ENCODE data around the gene CBFA2T2.
A peak's percentile ranks its signal among the peaks of the same experiment; 100 is the strongest.

The CBFA2T2 gene

GRCh38 chr20:33521461-33521860 lies 31.6 kb downstream of the CBFA2T2 start:
- H3K4me1 ChIP-seq (ENCODE audit: control extremely low read depth in 1 of 4, control insufficient read depth in 4 of 4, insufficient read depth in 4 of 4, low read length in 3 of 4), result peaks cover 0 to 14% (median 5%) of the 10 kb centered on the region in 4 experiments
- peaks cover 0 to 2% (median 0%) of the 10 kb centered on the region in 4 experiments for H3K36me3 ChIP-seq (ENCODE audit: control insufficient read depth in 4 of 4, insufficient read depth in 4 of 4, low read length in 3 of 4)
- ChIA-PET POLR2A (interaction anchor here (0.6 kb wide), 1 partner anchor 32 kb away, joined by 3 read pairs; no protein-coding TSS in a partner anchor), CTCF (interaction anchor here (0.7 to 1.6 kb wide), 6 partner anchors 8 to 68 kb away, joined by 3 read pairs; no protein-coding TSS in a partner anchor)
- H3K27ac ChIP-seq (ENCODE audit: insufficient read depth in 1 of 2, low read depth in 1 of 2, low read length in 2 of 2, poor library complexity in 1 of 2, severe bottlenecking in 2 of 2), result no peak overlapping the region
- no peak for DNase-seq
- H3K9me3 ChIP-seq (ENCODE audit: control extremely low read depth in 1 of 5, control insufficient read depth in 4 of 5, insufficient read depth in 2 of 5, low read depth in 1 of 5, low read length in 4 of 5), result no peaks in the 10 kb centered on the region
- H3K4me3 ChIP-seq (ENCODE audit: control insufficient read depth in 1 of 7, extremely low read depth in 1 of 7, insufficient read depth in 4 of 7, low read depth in 2 of 7, low read length in 6 of 7), result no peak overlapping the region
- no peaks in the 10 kb centered on the region for H3K27me3 ChIP-seq (replicated peaks in 2 of 5; ENCODE audit: control insufficient read depth in 4 of 5, insufficient read depth in 5 of 5, low read length in 4 of 5)
- WGBS (ENCODE audit: insufficient coverage), result no CpG with 5 or more reads among the region's 1 CpG

GRCh38 chr20:33522256-33522820 lies 32.4 kb downstream of the CBFA2T2 start:
- 100% methylated on average over 1 of the region's 3 CpGs for WGBS (ENCODE audit: insufficient coverage)

GRCh38 chr20:33524261-33524660 lies 34.4 kb downstream of the CBFA2T2 start:
- ChIA-PET POLR2A (no interaction called here), CTCF (no interaction called here)
- no CpG with 5 or more reads among the region's 3 CpGs for WGBS (ENCODE audit: insufficient coverage)
- Histone ChIP-seq H3K9me3 (ENCODE audit: control extremely low read depth in 1 of 5, control insufficient read depth in 4 of 5, insufficient read depth in 2 of 5, low read depth in 1 of 5, low read length in 4 of 5) (no peaks in the 10 kb centered on the region), H3K36me3 (ENCODE audit: control insufficient read depth in 4 of 4, insufficient read depth in 4 of 4, low read length in 3 of 4) (peaks cover 0 to 2% (median 0%) of the 10 kb centered on the region in 4 experiments), H3K4me3 (ENCODE audit: control insufficient read depth in 1 of 7, extremely low read depth in 1 of 7, insufficient read depth in 4 of 7, low read depth in 2 of 7, low read length in 6 of 7) (no peak overlapping the region), H3K27ac (ENCODE audit: insufficient read depth in 1 of 2, low read depth in 1 of 2, low read length in 2 of 2, poor library complexity in 1 of 2, severe bottlenecking in 2 of 2) (no peak overlapping the region), H3K27me3 (replicated peaks in 2 of 5; ENCODE audit: control insufficient read depth in 4 of 5, insufficient read depth in 5 of 5, low read length in 4 of 5) (no peaks in the 10 kb centered on the region), H3K4me1 (ENCODE audit: control extremely low read depth in 1 of 4, control insufficient read depth in 4 of 4, insufficient read depth in 4 of 4, low read length in 3 of 4) (peaks cover 0 to 11% (median 7%) of the 10 kb centered on the region in 4 experiments)
- peak in 2 of 3 donors; percentile 17 to 30 for DNase-seq

More at GRCh38 chr20:33522256-33522820, 32.4 kb downstream of the CBFA2T2 start:
- Histone ChIP-seq H3K9me3 (ENCODE audit: control extremely low read depth in 1 of 5, control insufficient read depth in 4 of 5, insufficient read depth in 2 of 5, low read depth in 1 of 5, low read length in 4 of 5) (no peaks in the 10 kb centered on the region), H3K36me3 (ENCODE audit: control insufficient read depth in 4 of 4, insufficient read depth in 4 of 4, low read length in 3 of 4) (peaks cover 0 to 2% (median 0%) of the 10 kb centered on the region in 4 experiments), H3K4me3 (ENCODE audit: control insufficient read depth in 1 of 7, extremely low read depth in 1 of 7, insufficient read depth in 4 of 7, low read depth in 2 of 7, low read length in 6 of 7) (no peak overlapping the region), H3K4me1 (ENCODE audit: control extremely low read depth in 1 of 4, control insufficient read depth in 4 of 4, insufficient read depth in 4 of 4, low read length in 3 of 4) (peaks cover 0 to 11% (median 7%) of the 10 kb centered on the region in 4 experiments), H3K27ac (ENCODE audit: insufficient read depth in 1 of 2, low read depth in 1 of 2, low read length in 2 of 2, poor library complexity in 1 of 2, severe bottlenecking in 2 of 2) (no peak overlapping the region), H3K27me3 (replicated peaks in 2 of 5; ENCODE audit: control insufficient read depth in 4 of 5, insufficient read depth in 5 of 5, low read length in 4 of 5) (no peaks in the 10 kb centered on the region)
- CTCF ChIA-PET, result interaction anchor here (0.9 to 1.3 kb wide), 3 partner anchors 9 to 67 kb away, joined by 3 read pairs; no protein-coding TSS in a partner anchor
- POLR2A ChIA-PET, result interaction anchor here (0.6 kb wide), 2 partner anchors 31 to 69 kb away, joined by 3 read pairs; no protein-coding TSS in a partner anchor
- no peak for DNase-seq

GRCh38 chr20:33526769-33527168 lies 36.9 kb downstream of the CBFA2T2 start:
- WGBS (ENCODE audit: insufficient coverage), result no CpG with 5 or more reads among the region's 2 CpGs

GRCh38 chr20:33531047-33531877 lies 41.4 kb downstream of the CBFA2T2 start:
- Histone ChIP-seq H3K9me3 (ENCODE audit: control extremely low read depth in 1 of 5, control insufficient read depth in 4 of 5, insufficient read depth in 2 of 5, low read depth in 1 of 5, low read length in 4 of 5) (no peaks in the 10 kb centered on the region), H3K27me3 (replicated peaks in 2 of 5; ENCODE audit: control insufficient read depth in 4 of 5, insufficient read depth in 5 of 5, low read length in 4 of 5) (no peaks in the 10 kb centered on the region), H3K36me3 (ENCODE audit: control insufficient read depth in 4 of 4, insufficient read depth in 4 of 4, low read length in 3 of 4) (no peaks in the 10 kb centered on the region), H3K27ac (ENCODE audit: insufficient read depth in 1 of 2, low read depth in 1 of 2, low read length in 2 of 2, poor library complexity in 1 of 2, severe bottlenecking in 2 of 2) (no peak overlapping the region), H3K4me1 (ENCODE audit: control extremely low read depth in 1 of 4, control insufficient read depth in 4 of 4, insufficient read depth in 4 of 4, low read length in 3 of 4) (peaks cover 0 to 21% (median 7%) of the 10 kb centered on the region in 4 experiments), H3K4me3 (ENCODE audit: control insufficient read depth in 1 of 7, extremely low read depth in 1 of 7, insufficient read depth in 4 of 7, low read depth in 2 of 7, low read length in 6 of 7) (no peak overlapping the region)
- CTCF ChIA-PET, result interaction anchor here (1.0 to 1.3 kb wide), 2 partner anchors 12 to 15 kb away, joined by 3 to 4 read pairs; no protein-coding TSS in a partner anchor
- WGBS (ENCODE audit: insufficient coverage), result 100% methylated on average over 3 of the region's 6 CpGs
- POLR2A ChIA-PET, result no interaction called here
- no peak for DNase-seq

More at GRCh38 chr20:33526769-33527168, 36.9 kb downstream of the CBFA2T2 start:
- peak in 2 of 3 donors; percentile 23 to 32 for DNase-seq
- Histone ChIP-seq H3K4me3 (ENCODE audit: control insufficient read depth in 1 of 7, extremely low read depth in 1 of 7, insufficient read depth in 4 of 7, low read depth in 2 of 7, low read length in 6 of 7) (no peak overlapping the region), H3K27ac (ENCODE audit: insufficient read depth in 1 of 2, low read depth in 1 of 2, low read length in 2 of 2, poor library complexity in 1 of 2, severe bottlenecking in 2 of 2) (no peak overlapping the region), H3K27me3 (replicated peaks in 2 of 5; ENCODE audit: control insufficient read depth in 4 of 5, insufficient read depth in 5 of 5, low read length in 4 of 5) (no peaks in the 10 kb centered on the region), H3K36me3 (ENCODE audit: control insufficient read depth in 4 of 4, insufficient read depth in 4 of 4, low read length in 3 of 4) (no peaks in the 10 kb centered on the region), H3K4me1 (ENCODE audit: control extremely low read depth in 1 of 4, control insufficient read depth in 4 of 4, insufficient read depth in 4 of 4, low read length in 3 of 4) (peaks cover 0 to 15% (median 7%) of the 10 kb centered on the region in 4 experiments), H3K9me3 (ENCODE audit: control extremely low read depth in 1 of 5, control insufficient read depth in 4 of 5, insufficient read depth in 2 of 5, low read depth in 1 of 5, low read length in 4 of 5) (no peaks in the 10 kb centered on the region)
- CTCF ChIA-PET, result interaction anchor here (0.6 kb wide), 1 partner anchor 8 kb away, joined by 3 read pairs; no protein-coding TSS in a partner anchor
- POLR2A ChIA-PET, result no interaction called here

GRCh38 chr20:33531885-33532284 lies 42.0 kb downstream of the CBFA2T2 start:
- H3K27me3 ChIP-seq (replicated peaks in 2 of 5; ENCODE audit: control insufficient read depth in 4 of 5, insufficient read depth in 5 of 5, low read length in 4 of 5), result no peaks in the 10 kb centered on the region

More at GRCh38 chr20:33531885-33532284, 42.0 kb downstream of the CBFA2T2 start:
- Histone ChIP-seq H3K4me1 (ENCODE audit: control extremely low read depth in 1 of 4, control insufficient read depth in 4 of 4, insufficient read depth in 4 of 4, low read length in 3 of 4) (peaks cover 0 to 17% (median 4%) of the 10 kb centered on the region in 4 experiments), H3K9me3 (ENCODE audit: control extremely low read depth in 1 of 5, control insufficient read depth in 4 of 5, insufficient read depth in 2 of 5, low read depth in 1 of 5, low read length in 4 of 5) (no peaks in the 10 kb centered on the region), H3K27ac (ENCODE audit: insufficient read depth in 1 of 2, low read depth in 1 of 2, low read length in 2 of 2, poor library complexity in 1 of 2, severe bottlenecking in 2 of 2) (no peak overlapping the region), H3K4me3 (ENCODE audit: control insufficient read depth in 1 of 7, extremely low read depth in 1 of 7, insufficient read depth in 4 of 7, low read depth in 2 of 7, low read length in 6 of 7) (no peak overlapping the region), H3K36me3 (ENCODE audit: control insufficient read depth in 4 of 4, insufficient read depth in 4 of 4, low read length in 3 of 4) (no peaks in the 10 kb centered on the region)
- no peak for DNase-seq
- no CpG with 5 or more reads among the region's 1 CpG for WGBS (ENCODE audit: insufficient coverage)
- POLR2A ChIA-PET, result no interaction called here
- CTCF ChIA-PET, result interaction anchor here (0.8 to 1.3 kb wide), 3 partner anchors 11 to 36 kb away, joined by 3 to 4 read pairs (median 3); no protein-coding TSS in a partner anchor
